Measurements from ENCODE around the gene CDK16.

The CDK16 gene

DNA sequence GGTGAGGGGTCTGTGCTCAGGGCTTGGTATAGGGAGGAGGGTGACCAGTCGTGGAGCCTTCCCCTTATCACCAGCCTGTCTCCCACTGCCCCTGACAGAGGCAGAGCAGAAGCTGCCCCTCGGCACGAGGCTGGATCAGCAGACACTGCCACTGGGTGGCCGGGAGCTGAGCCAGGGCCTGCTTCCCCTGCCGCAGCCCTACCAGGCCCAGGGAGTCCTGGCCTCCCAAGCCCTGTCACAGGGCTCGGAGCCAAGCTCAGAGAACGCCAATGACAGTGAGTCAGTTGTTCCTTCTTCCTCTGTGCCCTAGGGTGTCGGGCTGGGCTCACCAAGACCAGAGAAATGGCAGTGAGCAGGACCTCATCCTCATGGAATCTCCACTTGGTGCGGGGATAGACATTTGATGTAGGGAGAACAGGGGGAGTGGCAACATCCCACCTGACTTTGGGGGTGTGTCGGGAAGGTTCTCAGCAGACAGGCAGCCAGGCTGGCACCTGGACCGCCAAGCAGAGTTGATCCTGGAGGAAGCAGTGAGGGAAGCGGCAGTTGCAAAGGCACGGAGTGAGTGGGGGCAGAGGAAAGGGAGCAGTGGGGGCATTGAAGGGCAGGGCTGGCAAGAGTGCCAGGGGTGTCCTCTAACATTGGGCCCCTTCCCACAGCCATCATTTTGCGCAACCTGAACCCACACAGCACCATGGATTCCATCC is 39.1 kb upstream of the CDK16 start:
- Mint-ChIP-seq H3K27me3 (no peaks in the 10 kb centered on the region), H3K9me3 (no peaks in the 10 kb centered on the region), H3K27ac (no peak overlapping the region), H3K36me3 (peaks cover 36% of the 10 kb centered on the region), H3K4me1 (no peaks in the 10 kb centered on the region), H3K4me3 (no peak overlapping the region)
- ATAC-seq (ENCODE audit: low read depth) (no peak), DNase-seq (ENCODE audit: low spot score in 2 of 2) (no peak)

GRCh38 chrX:47179928-47180255 is 38.6 kb upstream of the CDK16 start:
- Mint-ChIP-seq H3K4me1 (no peaks in the 10 kb centered on the region), H3K4me3 (no peak overlapping the region), H3K27ac (no peak overlapping the region), H3K9me3 (no peaks in the 10 kb centered on the region), H3K36me3 (peaks cover 34% of the 10 kb centered on the region), H3K27me3 (no peaks in the 10 kb centered on the region)
- ATAC-seq (ENCODE audit: low read depth) (no peak), DNase-seq (ENCODE audit: low spot score in 2 of 2) (no peak)

DNA sequence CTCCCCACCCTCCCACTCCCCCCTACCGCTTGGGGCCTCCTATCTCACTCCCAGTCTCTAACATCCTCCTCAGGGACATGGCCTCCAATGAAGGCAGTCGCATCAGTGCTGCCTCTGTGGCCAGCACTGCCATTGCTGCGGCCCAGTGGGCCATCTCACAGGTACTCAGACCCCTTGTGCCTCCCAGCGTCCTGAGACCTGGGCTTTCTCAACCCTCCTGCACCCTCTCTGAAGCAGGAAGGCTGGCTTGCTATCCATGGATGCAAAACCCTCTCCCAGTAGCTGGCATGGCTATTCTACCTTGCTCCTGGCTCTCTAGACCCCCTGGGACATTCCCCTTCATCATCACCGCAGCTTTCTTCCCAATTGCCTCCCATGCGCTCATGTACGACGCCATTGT is 38.1 kb upstream of the CDK16 start:
- Mint-ChIP-seq H3K4me3 (no peak overlapping the region), H3K27ac (no peak overlapping the region), H3K36me3 (peaks cover 33% of the 10 kb centered on the region), H3K9me3 (no peaks in the 10 kb centered on the region), H3K27me3 (no peaks in the 10 kb centered on the region), H3K4me1 (no peaks in the 10 kb centered on the region)
- DNase-seq (ENCODE audit: low spot score in 2 of 2) (no peak), ATAC-seq (ENCODE audit: low read depth) (no peak)

GRCh38 chrX:47181301-47181700 is 37.2 kb upstream of the CDK16 start:
- Mint-ChIP-seq H3K27me3 (no peaks in the 10 kb centered on the region), H3K4me3 (no peak overlapping the region), H3K27ac (no peak overlapping the region), H3K36me3 (peaks cover 32% of the 10 kb centered on the region), H3K9me3 (no peaks in the 10 kb centered on the region), H3K4me1 (no peaks in the 10 kb centered on the region)
- DNase-seq (ENCODE audit: low spot score in 2 of 2): no peak
- ATAC-seq (ENCODE audit: low read depth): no peak

DNA sequence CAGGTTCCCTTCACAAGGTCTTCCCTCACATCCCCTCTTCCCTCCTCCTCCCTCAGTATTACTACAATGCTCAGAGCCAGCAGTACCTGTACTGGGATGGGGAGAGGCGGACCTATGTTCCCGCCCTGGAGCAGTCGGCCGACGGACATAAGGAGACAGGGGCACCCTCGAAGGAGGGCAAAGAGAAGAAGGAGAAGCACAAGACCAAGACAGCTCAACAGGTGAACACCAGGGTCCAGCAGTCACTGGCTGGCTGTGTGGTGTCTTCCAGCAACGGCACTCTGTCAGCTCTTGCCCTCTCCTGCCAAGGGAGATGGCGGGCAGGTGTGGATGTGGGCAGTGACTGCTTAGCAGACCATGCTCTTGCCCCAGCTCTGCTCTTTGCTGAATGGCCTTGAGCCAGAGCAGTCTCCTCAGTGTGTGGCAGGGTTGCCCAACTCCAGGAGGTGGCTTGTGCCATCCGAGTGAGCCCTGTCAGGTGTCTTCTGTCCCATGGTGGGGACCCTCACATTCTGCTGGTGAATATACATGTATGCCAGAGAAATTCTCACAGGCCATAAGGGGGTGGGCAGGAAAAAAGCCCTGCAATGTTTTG is 36.3 kb upstream of the CDK16 start:
- no peaks in the 10 kb centered on the region for H3K27me3 Mint-ChIP-seq
- DNase-seq (ENCODE audit: low spot score in 2 of 2) (no peak), ATAC-seq (ENCODE audit: low read depth) (no peak)
- H3K4me3 Mint-ChIP-seq: no peak overlapping the region
- H3K36me3 Mint-ChIP-seq: peaks cover 27% of the 10 kb centered on the region
- no peak overlapping the region for H3K27ac Mint-ChIP-seq
- H3K9me3 Mint-ChIP-seq: no peaks in the 10 kb centered on the region
- H3K4me1 Mint-ChIP-seq: no peaks in the 10 kb centered on the region

DNA sequence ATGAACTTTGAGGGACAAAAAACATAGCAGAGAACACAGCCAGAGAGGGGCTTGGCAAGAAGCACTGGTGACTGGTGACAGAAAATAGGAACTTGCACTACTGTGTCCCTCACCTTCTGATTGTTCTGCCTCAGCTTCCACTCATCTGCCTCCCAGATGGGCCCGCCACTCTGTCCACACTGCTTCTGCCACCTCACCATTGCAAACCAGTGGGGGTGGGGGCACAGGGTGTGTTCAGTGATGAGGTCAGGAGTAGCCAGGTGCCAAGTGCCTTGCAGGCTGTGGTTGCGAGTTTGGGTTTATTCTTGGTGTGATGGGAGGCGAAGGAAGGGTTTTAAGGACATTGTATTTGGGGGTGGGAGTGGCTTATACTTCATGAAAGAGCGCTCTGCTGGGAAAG is 34.0 kb upstream of the CDK16 start:
- Mint-ChIP-seq H3K9me3 (no peaks in the 10 kb centered on the region), H3K27ac (no peak overlapping the region), H3K27me3 (no peaks in the 10 kb centered on the region), H3K4me1 (peaks cover 2% of the 10 kb centered on the region), H3K4me3 (no peak overlapping the region), H3K36me3 (peaks cover 22% of the 10 kb centered on the region)
- DNase-seq (ENCODE audit: low spot score in 2 of 2) (no peak), ATAC-seq (ENCODE audit: low read depth) (no peak)

DNA sequence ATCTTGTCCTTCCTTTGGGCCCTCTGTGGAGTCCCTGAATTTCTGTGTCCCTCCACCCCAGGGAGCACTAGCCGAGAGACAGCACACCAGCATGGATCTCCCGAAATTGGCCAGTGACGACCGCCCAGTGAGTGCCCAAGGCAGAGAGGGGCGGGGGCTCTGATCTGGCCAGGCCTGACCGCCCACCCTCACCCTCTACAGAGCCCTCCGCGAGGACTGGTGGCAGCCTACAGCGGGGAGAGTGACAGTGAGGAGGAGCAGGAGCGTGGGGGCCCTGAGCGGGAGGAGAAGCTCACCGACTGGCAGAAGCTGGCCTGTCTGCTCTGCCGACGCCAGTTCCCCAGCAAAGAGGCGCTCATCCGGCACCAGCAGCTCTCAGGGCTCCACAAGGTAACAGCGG is 33.2 kb upstream of the CDK16 start:
- Mint-ChIP-seq H3K4me1 (peaks cover 2% of the 10 kb centered on the region), H3K27ac (no peak overlapping the region), H3K27me3 (no peaks in the 10 kb centered on the region), H3K36me3 (peaks cover 20% of the 10 kb centered on the region), H3K4me3 (no peak overlapping the region), H3K9me3 (no peaks in the 10 kb centered on the region)
- DNase-seq (ENCODE audit: low spot score in 2 of 2) (no peak), ATAC-seq (ENCODE audit: low read depth) (no peak)

- Mint-ChIP-seq H3K36me3 (peaks cover 16% of the 10 kb centered on the region), H3K27ac (no peak overlapping the region), H3K4me3 (no peak overlapping the region), H3K27me3 (no peaks in the 10 kb centered on the region), H3K9me3 (no peaks in the 10 kb centered on the region), H3K4me1 (peaks cover 5% of the 10 kb centered on the region)
- DNase-seq (ENCODE audit: low spot score in 2 of 2): no peak
- no peak for ATAC-seq (ENCODE audit: low read depth)
Observed at GRCh38 chrX:47186096-47186740, 32.3 kb upstream of the CDK16 start.

- no peak for DNase-seq (ENCODE audit: low spot score in 2 of 2)
- Mint-ChIP-seq H3K27ac (no peak overlapping the region), H3K27me3 (no peaks in the 10 kb centered on the region), H3K4me1 (peaks cover 5% of the 10 kb centered on the region), H3K9me3 (no peaks in the 10 kb centered on the region), H3K36me3 (peaks cover 11% of the 10 kb centered on the region), H3K4me3 (no peak overlapping the region)
- ATAC-seq (ENCODE audit: low read depth): no peak
Observed at GRCh38 chrX:47187106-47187677, 31.3 kb upstream of the CDK16 start.

GRCh38 chrX:47189906-47190305 is 28.6 kb upstream of the CDK16 start:
- Mint-ChIP-seq H3K36me3 (peaks cover 5% of the 10 kb centered on the region), H3K9me3 (no peaks in the 10 kb centered on the region), H3K4me1 (peaks cover 11% of the 10 kb centered on the region), H3K27ac (no peak overlapping the region), H3K27me3 (no peaks in the 10 kb centered on the region), H3K4me3 (no peak overlapping the region)
- DNase-seq (ENCODE audit: low spot score in 2 of 2): no peak
- no peak for ATAC-seq (ENCODE audit: low read depth)

GRCh38 chrX:47190445-47191269 is 27.8 kb upstream of the CDK16 start:
- Mint-ChIP-seq H3K36me3 (peaks cover 4% of the 10 kb centered on the region), H3K27me3 (no peaks in the 10 kb centered on the region), H3K4me1 (peaks cover 16% of the 10 kb centered on the region), H3K4me3 (peak overlapping the region; percentile 93), H3K27ac (peak overlapping the region; percentile 93), H3K9me3 (no peaks in the 10 kb centered on the region)
- DNase-seq (ENCODE audit: low spot score in 2 of 2) (peak; percentile 62 to 72), ATAC-seq (ENCODE audit: low read depth) (peak; percentile 73)

DNA sequence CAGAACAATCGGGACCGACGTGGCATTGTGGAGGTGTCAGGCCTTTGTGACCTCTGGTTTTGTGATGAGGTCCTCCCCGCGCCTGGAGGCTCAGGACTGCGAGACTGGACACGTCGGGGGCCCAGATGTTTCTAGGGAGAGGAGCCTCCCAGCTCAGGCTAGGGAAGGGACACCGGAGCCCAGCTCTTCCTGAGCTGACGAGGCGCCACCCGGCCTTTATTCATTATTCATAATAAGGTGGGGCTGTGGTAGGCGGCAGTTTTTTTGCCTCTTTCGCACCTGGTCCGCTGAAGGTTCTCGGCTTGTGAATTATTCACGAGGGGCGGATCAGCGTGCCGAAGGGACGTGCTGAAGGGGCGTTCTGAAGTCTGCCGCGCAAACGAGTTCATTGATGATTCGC is 27.1 kb upstream of the CDK16 start:
- ATAC-seq (ENCODE audit: low read depth): peak; percentile 15
- Mint-ChIP-seq H3K9me3 (no peaks in the 10 kb centered on the region), H3K27me3 (no peaks in the 10 kb centered on the region), H3K27ac (peak overlapping the region; percentile 93), H3K36me3 (peaks cover 6% of the 10 kb centered on the region), H3K4me1 (peaks cover 22% of the 10 kb centered on the region), H3K4me3 (peak overlapping the region; percentile 93)
- peak; percentile 21 to 28 for DNase-seq (ENCODE audit: low spot score in 2 of 2)

DNA sequence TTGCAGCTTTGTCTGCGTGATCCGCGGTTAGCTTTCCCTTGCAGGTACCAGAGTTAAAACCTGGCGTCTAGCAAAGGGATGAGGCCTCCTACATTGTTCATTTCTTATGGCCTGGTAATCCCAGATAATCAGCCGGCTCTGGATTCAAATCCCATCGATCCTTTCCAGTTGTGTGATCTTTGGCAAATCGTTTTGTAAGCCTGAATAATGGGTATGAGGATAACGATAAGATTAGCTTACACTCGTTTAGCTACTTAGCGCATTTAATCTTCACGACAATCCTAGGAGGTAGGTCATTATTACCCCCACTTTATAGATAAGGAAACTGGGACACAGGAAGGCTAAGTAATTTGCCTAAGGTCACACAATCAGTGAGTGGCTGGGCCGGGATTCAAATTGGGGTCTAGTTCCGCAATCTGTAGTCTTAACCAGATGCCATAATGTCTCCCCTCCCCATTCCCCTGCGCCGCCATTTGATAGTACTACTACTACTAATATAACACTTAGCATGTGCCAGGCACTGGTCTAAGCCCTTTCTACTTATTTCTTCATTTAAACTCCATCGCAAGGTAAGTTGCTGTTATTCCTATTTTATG is 26.6 kb upstream of the CDK16 start:
- H3K4me1 Mint-ChIP-seq: peaks cover 26% of the 10 kb centered on the region
- peak overlapping the region; percentile 82 for H3K27ac Mint-ChIP-seq
- H3K36me3 Mint-ChIP-seq: peaks cover 6% of the 10 kb centered on the region
- DNase-seq (ENCODE audit: low spot score in 2 of 2): no peak
- peak overlapping the region; percentile 93 for H3K4me3 Mint-ChIP-seq
- no peaks in the 10 kb centered on the region for H3K9me3 Mint-ChIP-seq
- no peak for ATAC-seq (ENCODE audit: low read depth)
- H3K27me3 Mint-ChIP-seq: no peaks in the 10 kb centered on the region
